Suprapubic skin (tissue), 4 donors: ENCODE results near the gene SULT1A1. TPM values are rescaled to one million over a fixed set of nuclear protein-coding genes. Genes with fewer than 3 reads are reported as not detected.
"Not testable (repeated sequence)": the region's sequence is repeated elsewhere in the genome, so short reads cannot be mapped to it uniquely, and the experiment has no call there.

Experiments
- DNase-seq, 2 donors: peaks; one replicate each; pipeline ENCODE4 v3.0.0-alpha.2; 2019; ENCODE audit warnings: low spot score in 2 of 2
- H3K27ac ChIP-seq: fragments of 200-600 bp; sonication (generic); one replicate; pipeline ENCODE4 v1.5.1; 2019
- H3K27me3 ChIP-seq: fragments of 200-600 bp; sonication (generic); one replicate; pipeline ENCODE4 v1.5.1; 2019
- H3K36me3 ChIP-seq: fragments of 200-600 bp; sonication (generic); one replicate; pipeline ENCODE4 v1.5.1; 2019
- H3K4me1 ChIP-seq: fragments of 200-600 bp; sonication (generic); one replicate; pipeline ENCODE4 v1.5.1; 2019
- H3K4me3 ChIP-seq: fragments of 200-600 bp; sonication (generic); one replicate; pipeline ENCODE4 v1.5.1; 2019; ENCODE audit warnings: mild to moderate bottlenecking
- H3K9me3 ChIP-seq: fragments of 200-600 bp; sonication (generic); one replicate; pipeline ENCODE4 v1.5.1; 2019
- CTCF ChIP-seq, 2 donors: fragments of 200-600 bp in 1 of 2; fragments of 450-650 bp in 1 of 2; sonication (generic) in 1 of 2; IDR thresholded peaks; one replicate each; pipeline ENCODE4 v1.5.1; 2016 to 2019; ENCODE audit warnings: antibody characterized with exemption in 2 of 2, mild to moderate bottlenecking in 1 of 2, moderate library complexity in 1 of 2
- EP300 ChIP-seq: sonication (generic); formaldehyde crosslinking; IDR thresholded peaks from one replicate; pipeline ENCODE4 v1.6.1; 2017; ENCODE audit warnings: antibody characterized with exemption
- POLR2A ChIP-seq, 2 donors: fragments of 450-650 bp; IDR thresholded peaks; one replicate each; pipeline ENCODE4 v1.6.1; 2017; ENCODE audit warnings: antibody characterized with exemption in 2 of 2, mild to moderate bottlenecking in 2 of 2, moderate library complexity in 2 of 2
- POLR2AphosphoS5 ChIP-seq, 3 donors: sonication (generic); formaldehyde crosslinking; IDR thresholded peaks; one replicate each; pipeline ENCODE4 v1.6.1; 2017; ENCODE audit warnings: antibody characterized with exemption in 3 of 3
- WGBS: methylation state at CpG from one replicate; pipeline ENCODE4 v1.1.5; 2018; 5-methylcytosine and 5-hydroxymethylcytosine counted together
- total RNA-seq, 4 donors: library from RNA; depleted of rRNA; stranded (reverse); fragments of >200 nt; gene quantifications; one replicate each; pipeline ENCODE4 v1.1.0, GENCODE V29; 2016

SULT1A1 gene
- total RNA-seq, 4 donors from 2014 or later: 1.1 to 9.4 (median 2.6) TPM

DNA sequence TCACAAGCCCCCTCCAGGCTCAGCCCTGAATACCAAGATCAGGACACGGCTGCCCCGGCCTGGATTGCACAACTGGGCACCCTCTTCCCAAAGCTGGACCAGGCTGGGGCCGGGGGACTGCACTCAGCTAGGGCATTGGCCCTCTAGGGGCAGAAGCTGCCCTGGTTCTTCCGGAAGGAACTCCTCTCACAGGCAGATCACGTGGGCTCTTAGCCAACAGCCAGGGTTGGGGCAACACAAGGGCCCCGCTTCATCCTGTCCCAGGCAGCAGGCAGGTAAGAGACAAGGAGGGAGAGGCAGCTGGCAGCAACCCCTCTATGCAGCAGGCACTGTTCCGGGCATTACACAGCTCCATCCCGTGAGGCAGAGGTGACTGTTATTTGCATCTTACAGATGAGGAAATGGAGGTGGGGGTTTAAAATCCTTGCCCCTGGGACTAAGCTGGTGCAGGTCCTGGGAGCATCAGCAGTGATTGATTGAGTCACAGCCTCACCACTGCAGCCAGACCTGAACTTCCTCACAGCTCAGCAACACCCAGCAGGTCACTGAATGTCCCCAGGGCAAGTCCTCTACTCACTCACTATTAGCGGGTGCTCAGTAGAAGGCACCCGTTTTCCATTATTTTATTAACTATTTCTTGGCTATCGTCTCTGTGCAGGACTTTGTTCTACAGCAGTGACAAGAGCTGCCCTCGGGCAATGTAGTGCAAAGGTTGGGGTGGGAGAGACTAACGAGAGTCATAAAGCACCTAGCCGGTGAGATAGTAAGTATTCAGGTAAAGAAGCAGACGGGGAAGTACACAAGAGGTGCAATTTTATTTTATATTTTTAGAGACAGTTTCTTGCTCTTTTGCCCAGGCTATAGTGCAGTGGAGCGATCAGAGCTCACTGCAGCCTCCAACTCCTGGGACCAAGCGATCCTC lies 2.8 kb upstream of the SULT1A1 start:
- not testable (repeated sequence) for H3K4me3 ChIP-seq, DNase-seq, H3K27ac ChIP-seq, H3K36me3 ChIP-seq, H3K27me3 ChIP-seq, H3K9me3 ChIP-seq
- peaks cover 19% of the 10 kb centered on the region for H3K4me1 ChIP-seq
- WGBS: no CpG with 5 or more reads among the region's 17 CpGs

DNA sequence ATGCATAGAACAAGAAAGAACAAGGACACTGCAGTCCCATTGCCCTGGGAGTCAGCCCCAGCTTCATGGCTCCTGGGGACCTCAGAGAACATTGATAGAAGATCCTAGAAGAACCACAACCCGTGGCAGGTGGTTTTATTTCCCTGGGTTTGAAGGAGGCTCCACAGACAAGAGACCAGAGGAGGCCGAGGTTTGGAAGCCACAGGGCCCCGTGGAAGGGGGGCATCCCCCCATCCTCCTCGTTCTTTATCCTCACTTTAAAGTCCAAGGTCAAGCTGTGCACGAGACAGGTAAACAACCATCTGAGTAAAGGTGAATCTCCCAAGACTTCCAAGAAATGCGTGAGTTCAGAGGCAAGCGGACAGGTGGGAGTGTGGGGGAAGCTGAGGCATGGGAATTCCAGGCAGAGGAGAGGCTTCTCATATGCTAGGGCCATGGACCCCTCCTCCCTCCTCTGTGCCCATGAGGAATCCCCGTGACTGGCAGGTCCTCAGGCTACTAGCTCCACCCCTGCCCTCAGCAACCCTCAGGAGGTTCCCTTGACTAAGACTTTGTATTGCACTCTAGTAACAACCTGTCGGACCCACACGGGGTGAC lies 849 bp upstream of the SULT1A1 start:
- Histone ChIP-seq H3K36me3 (no peaks in the 10 kb centered on the region), H3K4me3 (no peak overlapping the region), H3K9me3 (no peaks in the 10 kb centered on the region), H3K27me3 (no peaks in the 10 kb centered on the region), H3K27ac (no peak overlapping the region), H3K4me1 (peaks cover 19% of the 10 kb centered on the region)
- DNase-seq: no peak
- 82% methylated on average over 10 of the region's 10 CpGs for WGBS
- TF ChIP-seq POLR2AphosphoS5 (IDR thresholded peaks at IDR 0.05): no peak
- no peak for TF ChIP-seq EP300
- TF ChIP-seq CTCF (IDR thresholded peaks at IDR 0.05): no peak
- TF ChIP-seq POLR2A (IDR thresholded peaks at IDR 0.05): no peak

DNA sequence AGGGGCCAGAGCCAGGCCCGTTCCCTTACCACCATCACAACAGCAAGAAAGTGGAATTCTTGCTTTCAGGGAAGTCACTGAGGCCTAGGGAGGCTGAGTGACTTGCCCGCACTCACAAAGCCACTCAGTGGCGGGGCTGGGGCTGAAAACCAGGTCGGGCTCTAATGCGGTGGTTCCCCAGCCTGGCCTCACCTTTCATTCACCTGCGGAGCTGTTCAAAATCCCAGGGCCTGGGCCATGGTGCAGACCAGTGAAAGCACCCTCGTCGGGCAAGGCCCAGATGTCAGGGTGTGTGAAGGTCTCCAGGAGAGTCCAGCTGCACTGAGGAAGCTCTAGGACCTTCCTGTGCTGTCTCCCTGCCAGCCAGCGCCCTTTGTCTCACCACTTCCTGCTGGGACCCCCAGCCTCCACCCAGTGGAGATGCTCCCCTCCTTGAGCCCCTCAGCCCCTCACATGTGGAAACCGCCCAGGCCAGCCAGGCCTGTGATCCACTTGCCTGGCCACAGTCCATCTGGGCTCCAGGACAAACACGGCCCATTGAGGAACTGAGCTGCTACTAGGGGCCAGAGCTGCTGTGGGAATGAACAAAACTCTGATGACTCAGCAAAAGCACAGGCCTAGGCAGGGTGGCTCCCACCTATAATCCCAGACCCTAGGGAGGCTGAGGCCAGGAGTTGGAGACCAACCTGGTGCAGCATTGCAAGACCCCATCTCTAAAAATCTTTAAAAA lies 812 bp downstream of the SULT1A1 start:
- DNase-seq, H3K36me3 ChIP-seq, H3K27me3 ChIP-seq, H3K9me3 ChIP-seq, H3K27ac ChIP-seq: not testable (repeated sequence)
- Histone ChIP-seq H3K4me3 (peak overlapping the region; percentile 28), H3K4me1 (peaks cover 19% of the 10 kb centered on the region)
- 78% methylated on average over 7 of the region's 11 CpGs for WGBS

DNA sequence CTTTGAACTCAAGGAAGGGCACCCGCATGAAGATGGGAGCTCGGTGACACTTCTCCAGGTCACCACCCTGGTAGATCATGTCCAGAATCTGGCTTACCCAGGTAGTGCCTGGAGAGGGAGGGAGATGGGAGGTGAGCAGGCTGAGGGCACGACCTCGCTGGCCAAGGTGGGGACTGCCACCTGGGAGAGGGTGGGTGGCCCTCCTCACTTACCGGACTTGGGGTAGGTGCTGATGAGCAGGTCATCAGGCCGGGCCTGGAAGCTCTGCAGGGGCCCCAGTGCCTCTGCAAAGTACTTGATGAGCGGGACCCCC lies 1.4 kb downstream of the SULT1A1 start:
- H3K27me3 ChIP-seq, DNase-seq, H3K36me3 ChIP-seq, H3K27ac ChIP-seq, H3K4me3 ChIP-seq, H3K9me3 ChIP-seq: not testable (repeated sequence)
- WGBS: 92% methylated on average over 7 of the region's 7 CpGs
- H3K4me1 ChIP-seq: peaks cover 19% of the 10 kb centered on the region

DNA sequence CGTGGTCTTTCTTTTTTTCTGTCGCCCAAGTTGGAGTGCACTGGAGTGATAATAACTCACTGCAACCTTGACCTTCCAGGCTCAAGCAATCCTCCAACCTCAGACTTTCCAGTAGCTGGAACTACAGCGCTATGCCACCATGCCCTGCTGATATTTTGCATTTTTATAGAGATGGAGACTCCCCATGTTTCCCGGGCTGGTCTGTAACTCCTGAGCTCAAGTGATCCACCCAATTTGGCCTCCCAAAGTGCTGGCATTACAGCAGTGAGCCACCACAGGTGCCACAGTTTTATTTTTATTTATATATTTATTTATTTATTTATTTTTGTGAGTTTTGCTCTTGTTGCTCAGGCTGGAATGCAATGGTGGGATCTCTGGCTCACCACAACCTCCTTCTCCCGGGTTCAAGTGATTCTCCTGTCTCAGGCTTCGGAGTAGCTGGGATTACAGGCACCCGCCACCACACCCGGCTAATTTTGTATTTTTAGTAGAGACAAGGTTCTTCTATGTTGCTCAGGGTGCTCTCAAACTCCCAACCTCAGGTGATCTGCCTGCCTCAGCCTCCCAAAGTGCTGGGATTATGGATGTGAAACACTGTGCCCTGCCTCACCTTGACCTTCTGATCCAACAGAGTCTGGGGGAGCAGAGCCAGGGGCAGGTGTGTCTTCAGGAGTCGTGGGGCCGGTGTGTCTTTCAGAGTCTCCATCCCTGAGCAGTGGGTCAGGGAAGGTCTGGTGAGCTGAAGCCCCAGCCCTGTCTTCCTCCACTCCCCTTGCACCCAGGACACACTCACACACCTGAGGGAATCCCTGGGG lies 2.0 kb downstream of the SULT1A1 start:
- H3K4me3 ChIP-seq, DNase-seq, H3K27ac ChIP-seq, H3K36me3 ChIP-seq, H3K27me3 ChIP-seq, H3K9me3 ChIP-seq: not testable (repeated sequence)
- 95% methylated on average over 10 of the region's 10 CpGs for WGBS
- H3K4me1 ChIP-seq: peaks cover 19% of the 10 kb centered on the region

- DNase-seq: peak in 1 of 2 donors; percentile 72
- WGBS: 89% methylated on average over 8 of the region's 9 CpGs
- Histone ChIP-seq H3K36me3 (no peaks in the 10 kb centered on the region), H3K27ac (no peak overlapping the region), H3K4me1 (peaks cover 19% of the 10 kb centered on the region), H3K4me3 (no peak overlapping the region), H3K27me3 (no peaks in the 10 kb centered on the region), H3K9me3 (no peaks in the 10 kb centered on the region)
- TF ChIP-seq POLR2A (IDR thresholded peaks at IDR 0.05) (no peak), EP300 (no peak), CTCF (IDR thresholded peaks at IDR 0.05) (no peak), POLR2AphosphoS5 (IDR thresholded peaks at IDR 0.05) (no peak)
Observed at GRCh38 chr16:28607116-28607623, 2.7 kb downstream of the SULT1A1 start.
